Smooth muscle cell (in vitro differentiated cells): ENCODE measurements around the gene ASCL3. TPM values are rescaled to one million over a fixed set of nuclear protein-coding genes. Genes with fewer than 3 reads are reported as not detected.

Experiments used
- DNase-seq: peaks from one replicate; lab custom pipeline; 2025; ENCODE audit not compliant: unreplicated experiment; lab: John Stamatoyannopoulos, UW
- H2AFZ ChIP-seq: fragments of 200-600 bp; sonication (generic); 2 replicates; pipeline ENCODE4 v1.6.0; 2016; ENCODE audit warnings: antibody characterized with exemption, low read depth, mild to moderate bottlenecking
- H3F3A ChIP-seq: fragments of 200-600 bp; sonication (generic); 2 replicates; pipeline ENCODE4 v1.6.0; 2017; ENCODE audit warnings: antibody characterized with exemption, low read depth
- H3K27ac ChIP-seq: fragments of 200-600 bp; sonication (generic); 2 replicates; pipeline ENCODE4 v1.5.1; 2016; ENCODE audit warnings: low read depth, mild to moderate bottlenecking
- H3K27me3 ChIP-seq: fragments of 200-600 bp; sonication (generic); 2 replicates; pipeline ENCODE4 v1.6.1; 2016; ENCODE audit warnings: low read depth, mild to moderate bottlenecking
- H3K36me3 ChIP-seq: fragments of 200-600 bp; sonication (generic); 2 replicates; pipeline ENCODE4 v1.5.1; 2016; ENCODE audit warnings: low read depth
- H3K4me1 ChIP-seq: fragments of 200-600 bp; sonication (generic); 2 replicates; pipeline ENCODE4 v1.5.1; 2016; ENCODE audit warnings: low read depth
- H3K4me2 ChIP-seq: fragments of 200-600 bp; sonication (generic); 2 replicates; pipeline ENCODE4 v1.6.0; 2016; ENCODE audit warnings: mild to moderate bottlenecking
- H3K4me3 ChIP-seq: fragments of 200-600 bp; sonication (generic); 2 replicates; pipeline ENCODE4 v1.5.1; 2016; ENCODE audit warnings: mild to moderate bottlenecking
- H3K79me2 ChIP-seq: fragments of 200-600 bp; sonication (generic); 2 replicates; pipeline ENCODE4 v1.6.0; 2016; ENCODE audit warnings: low read depth, mild to moderate bottlenecking
- H3K9ac ChIP-seq: fragments of 200-600 bp; sonication (generic); 2 replicates; pipeline ENCODE4 v1.6.0; 2016; ENCODE audit warnings: low read depth
- H3K9me3 ChIP-seq: fragments of 200-600 bp; sonication (generic); replicated peaks from 2 replicates; pipeline ENCODE4 v1.5.1; 2016; ENCODE audit warnings: low read depth
- H4K20me1 ChIP-seq: fragments of 200-600 bp; sonication (generic); 2 replicates; pipeline ENCODE4 v1.6.0; 2016; ENCODE audit warnings: low read depth
- WGBS: methylation state at CpG from one replicate; pipeline ENCODE4 v1.1.7; 2016; ENCODE audit warnings: low lambda C conversion rate; 5-methylcytosine and 5-hydroxymethylcytosine counted together
- polyA plus RNA-seq: library from polyadenylated mRNA; unstranded; fragments of >200 nt; fragmentation: Nextera tagmentation; extraction: Ambion mirVana; gene quantifications from 2 replicates; pipeline ENCODE4 v1.2.1, GENCODE V29; 2016
- total RNA-seq: library from RNA; depleted of rRNA; stranded (reverse); fragments of >200 nt; gene quantifications from 2 replicates; pipeline ENCODE4 v1.2.3, GENCODE V29; 2014
- TF ChIP-seq, protein P1 (sequence below): fragments of 200-600 bp; sonication (generic); IDR thresholded peaks from 2 replicates; pipeline ENCODE4 v1.5.1; 2017; ENCODE audit warnings: borderline replicate concordance, mild to moderate bottlenecking, antibody characterized with exemption; ENCODE audit not compliant: insufficient read depth, poor library complexity, severe bottlenecking

Gene ASCL3, protein sequence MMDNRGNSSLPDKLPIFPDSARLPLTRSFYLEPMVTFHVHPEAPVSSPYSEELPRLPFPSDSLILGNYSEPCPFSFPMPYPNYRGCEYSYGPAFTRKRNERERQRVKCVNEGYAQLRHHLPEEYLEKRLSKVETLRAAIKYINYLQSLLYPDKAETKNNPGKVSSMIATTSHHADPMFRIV
- total RNA-seq = not detected in 2 replicates
- not detected in 2 replicates for polyA plus RNA-seq

DNA sequence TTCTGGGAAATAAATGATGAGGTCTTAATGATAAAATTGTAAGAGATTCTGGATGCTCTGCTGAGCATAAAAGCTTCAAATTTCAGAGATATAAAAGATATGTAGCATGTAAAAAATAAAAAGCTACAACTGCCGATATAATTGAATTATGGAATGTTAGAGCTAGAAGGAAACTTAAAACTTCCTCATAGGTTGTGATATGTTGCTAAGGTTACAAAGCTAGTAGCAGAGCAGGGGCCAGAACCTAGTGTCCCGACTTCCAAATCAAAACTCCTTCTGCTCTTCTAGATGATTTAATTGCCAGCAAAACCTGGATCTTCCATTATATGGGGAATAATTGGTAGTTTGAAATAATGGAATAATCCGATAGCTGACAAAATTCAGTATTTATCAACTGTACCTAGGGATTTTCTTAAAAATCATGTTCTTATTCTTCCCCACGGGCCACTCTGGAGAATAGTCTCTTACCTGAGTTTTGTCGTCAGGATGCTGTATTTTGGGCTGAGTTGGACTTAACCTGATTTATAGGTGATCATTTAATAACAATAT lies at the start of gene ASCL3:
TSS of gene ASCL3 (minus strand) at position 499 of the 549 bp plus-strand sequence. CDS start 4,855 bp downstream, outside the sequence.
- Histone ChIP-seq H3K9me3 (no peaks in the 10 kb centered on the region), H3K79me2 (no peaks in the 10 kb centered on the region), H3F3A (no peaks in the 10 kb centered on the region), H3K9ac (no peak within 1 kb of the TSS), H3K4me3 (no peak within 1 kb of the TSS), H2AFZ (no peak within 1 kb of the TSS), H3K27ac (no peak within 1 kb of the TSS), H3K4me1 (peaks cover 3% of the 10 kb centered on the region), H3K36me3 (no peaks in the 10 kb centered on the region), H4K20me1 (no peaks in the 10 kb centered on the region), H3K4me2 (no peak within 1 kb of the TSS), H3K27me3 (no peaks in the 10 kb centered on the region)
- DNase-seq = no peak
- WGBS = 83% methylated on average over 5 of the region's 5 CpGs
- TF ChIP-seq, protein P1, sequence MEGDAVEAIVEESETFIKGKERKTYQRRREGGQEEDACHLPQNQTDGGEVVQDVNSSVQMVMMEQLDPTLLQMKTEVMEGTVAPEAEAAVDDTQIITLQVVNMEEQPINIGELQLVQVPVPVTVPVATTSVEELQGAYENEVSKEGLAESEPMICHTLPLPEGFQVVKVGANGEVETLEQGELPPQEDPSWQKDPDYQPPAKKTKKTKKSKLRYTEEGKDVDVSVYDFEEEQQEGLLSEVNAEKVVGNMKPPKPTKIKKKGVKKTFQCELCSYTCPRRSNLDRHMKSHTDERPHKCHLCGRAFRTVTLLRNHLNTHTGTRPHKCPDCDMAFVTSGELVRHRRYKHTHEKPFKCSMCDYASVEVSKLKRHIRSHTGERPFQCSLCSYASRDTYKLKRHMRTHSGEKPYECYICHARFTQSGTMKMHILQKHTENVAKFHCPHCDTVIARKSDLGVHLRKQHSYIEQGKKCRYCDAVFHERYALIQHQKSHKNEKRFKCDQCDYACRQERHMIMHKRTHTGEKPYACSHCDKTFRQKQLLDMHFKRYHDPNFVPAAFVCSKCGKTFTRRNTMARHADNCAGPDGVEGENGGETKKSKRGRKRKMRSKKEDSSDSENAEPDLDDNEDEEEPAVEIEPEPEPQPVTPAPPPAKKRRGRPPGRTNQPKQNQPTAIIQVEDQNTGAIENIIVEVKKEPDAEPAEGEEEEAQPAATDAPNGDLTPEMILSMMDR = no peak

DNA sequence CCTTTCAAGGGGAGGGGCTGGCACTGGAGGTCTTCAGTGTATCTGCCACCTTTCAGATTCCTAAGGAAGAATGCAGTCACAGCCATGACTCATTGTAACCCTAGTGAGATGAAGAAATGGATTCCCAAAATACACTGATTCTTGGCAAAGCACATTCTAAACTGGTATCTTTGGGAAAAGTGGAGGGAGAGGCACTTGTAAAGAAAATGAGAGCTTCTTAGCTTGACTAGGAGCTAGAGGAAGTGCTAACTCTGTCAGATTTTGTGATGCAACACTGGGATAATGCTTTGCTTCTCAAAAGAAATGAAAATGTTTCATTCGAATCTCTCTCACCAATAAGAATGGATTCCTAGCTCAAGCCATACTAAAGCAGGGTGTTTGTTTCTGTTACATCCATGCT lies 46.6 kb upstream of the ASCL3 start:
- H3K4me3 ChIP-seq = no peak overlapping the region

DNA sequence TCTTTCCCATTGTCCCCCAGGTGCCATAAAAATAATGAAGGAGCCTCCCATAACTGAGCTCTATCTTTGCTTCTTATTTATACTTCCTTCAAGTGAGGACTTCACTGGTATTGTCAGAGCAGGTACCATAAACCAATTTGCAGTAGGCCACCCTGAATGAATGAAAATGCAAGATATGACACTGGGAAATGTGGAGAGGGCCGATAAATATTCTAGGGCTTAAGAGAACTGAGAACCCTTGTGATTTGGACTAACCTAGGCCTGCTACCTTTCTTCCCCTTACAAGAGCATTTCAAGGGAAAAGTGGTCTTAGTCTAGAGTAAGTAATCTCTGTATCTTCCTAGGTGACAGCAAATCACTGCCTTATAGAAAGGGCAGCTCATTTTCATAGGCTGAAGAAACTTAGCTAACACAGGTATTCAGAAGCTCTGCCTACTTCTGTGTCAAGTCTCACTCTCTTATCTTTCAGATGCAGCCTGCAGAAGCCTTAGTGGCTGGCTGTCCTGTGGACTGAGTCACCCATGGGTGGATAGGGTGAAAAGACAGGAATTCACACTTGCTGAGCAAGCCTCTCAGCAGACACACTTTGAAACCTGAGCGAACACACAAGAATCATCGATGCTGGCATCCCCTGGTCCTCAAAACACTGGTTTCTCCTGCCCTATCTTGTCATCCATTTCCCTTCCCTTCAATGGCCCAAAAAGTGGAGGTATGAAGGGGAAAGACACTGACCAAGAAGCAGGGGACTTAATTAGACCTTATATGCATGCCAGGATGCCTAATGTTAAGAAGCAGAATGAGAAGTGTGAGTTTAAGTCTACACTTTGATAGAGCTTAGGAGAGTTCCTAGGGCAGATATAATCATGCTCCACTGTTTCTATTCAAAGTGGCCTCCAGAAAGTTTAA lies 45.8 kb upstream of the ASCL3 start:
- no peaks in the 10 kb centered on the region for H3K9me3 ChIP-seq
- H4K20me1 ChIP-seq = peaks cover 3% of the 10 kb centered on the region
- 44% methylated on average over 3 of the region's 3 CpGs for WGBS
- H3K79me2 ChIP-seq = no peaks in the 10 kb centered on the region
- no peak overlapping the region for H2AFZ ChIP-seq
- DNase-seq = no peak
- H3K4me3 ChIP-seq = no peak overlapping the region
- no peaks in the 10 kb centered on the region for H3K36me3 ChIP-seq
- TF ChIP-seq, protein P1 = no peak
- H3K27ac ChIP-seq = peak overlapping the region; percentile 4
- H3K9ac ChIP-seq = no peak overlapping the region
- no peaks in the 10 kb centered on the region for H3F3A ChIP-seq
- H3K4me1 ChIP-seq = no peaks in the 10 kb centered on the region
- peak overlapping the region; percentile 37 for H3K4me2 ChIP-seq
- no peaks in the 10 kb centered on the region for H3K27me3 ChIP-seq

More for the DNA sequence above, 46.6 kb upstream of the ASCL3 start:
- TF ChIP-seq, protein P1 = no peak
- Histone ChIP-seq H3K4me1 (peaks cover 4% of the 10 kb centered on the region), H3K27ac (peak overlapping the region; percentile 4), H2AFZ (no peak overlapping the region), H3K4me2 (peak overlapping the region; percentile 37), H3K9ac (no peak overlapping the region), H3K27me3 (no peaks in the 10 kb centered on the region), H3K79me2 (no peaks in the 10 kb centered on the region), H4K20me1 (peaks cover 3% of the 10 kb centered on the region), H3K9me3 (no peaks in the 10 kb centered on the region), H3K36me3 (no peaks in the 10 kb centered on the region), H3F3A (no peaks in the 10 kb centered on the region)
- DNase-seq = no peak
- 75% methylated on average over 1 of the region's 1 CpG for WGBS
